Fibroblast of lung (primary cell): ENCODE data around the gene CSRNP3. TPM values are rescaled to one million over a fixed set of nuclear protein-coding genes. Genes with fewer than 3 reads are reported as not detected.

Source experiments
- DNase-seq, 2 donors: peaks; one replicate each; pipeline versions ENCODE4 v3.0.0 to v3.0.0-alpha.2; 2010; ENCODE audit warnings: low read depth in 2 of 2
- H2AFZ ChIP-seq: 2 replicates; pipeline ENCODE4 v1.5.1; 2012; ENCODE audit warnings: low read length, control low read depth, inconsistent platforms
- H3K27ac ChIP-seq: 2 replicates; pipeline ENCODE4 v1.5.1; 2011; ENCODE audit warnings: low read length, control low read depth; ENCODE audit not compliant: insufficient read depth
- H3K27me3 ChIP-seq: 2 replicates; pipeline ENCODE4 v1.5.1; 2011; ENCODE audit warnings: mild to moderate bottlenecking, low read length; ENCODE audit not compliant: control insufficient read depth, insufficient read depth
- H3K36me3 ChIP-seq: 2 replicates; pipeline ENCODE4 v1.5.1; 2011; ENCODE audit warnings: low read length; ENCODE audit not compliant: control insufficient read depth, insufficient read depth
- H3K4me1 ChIP-seq: 2 replicates; pipeline ENCODE4 v1.5.1; 2011; ENCODE audit warnings: low read length; ENCODE audit not compliant: control insufficient read depth, insufficient read depth; ENCODE audit errors: extremely low read depth
- H3K4me2 ChIP-seq: 2 replicates; pipeline ENCODE4 v1.5.1; 2011; ENCODE audit warnings: low read length, control low read depth; ENCODE audit not compliant: insufficient read depth; ENCODE audit errors: extremely low read depth
- H3K4me3 ChIP-seq, 4 experiments: fragments of 200-600 bp in 1 of 4; sonication (generic) in 1 of 4; replicated peaks in 1 of 4; 2 replicates each; pipeline ENCODE4 v1.5.1; 2011 to 2016; ENCODE audit warnings: low read length in 4 of 4, low read depth in 3 of 4, mild to moderate bottlenecking in 3 of 4, control low read depth in 2 of 4, inconsistent platforms in 1 of 4, mixed read lengths in 1 of 4; ENCODE audit not compliant: insufficient read depth in 1 of 4; ENCODE audit errors: control extremely low read depth in 1 of 4
- H3K79me2 ChIP-seq: 2 replicates; pipeline ENCODE4 v1.5.1; 2012; ENCODE audit warnings: mild to moderate bottlenecking, low read length, inconsistent platforms; ENCODE audit not compliant: control insufficient read depth, insufficient read depth
- H3K9ac ChIP-seq: 2 replicates; pipeline ENCODE4 v1.5.1; 2011; ENCODE audit warnings: mild to moderate bottlenecking, low read length, control low read depth; ENCODE audit not compliant: insufficient read depth
- H3K9me3 ChIP-seq: 2 replicates; pipeline ENCODE4 v1.5.1; 2012; ENCODE audit warnings: low read depth, low read length; ENCODE audit not compliant: control insufficient read depth, insufficient read depth
- H4K20me1 ChIP-seq: 2 replicates; pipeline ENCODE4 v1.5.1; 2011; ENCODE audit warnings: low read length; ENCODE audit not compliant: control insufficient read depth, insufficient read depth; ENCODE audit errors: extremely low read depth
- CTCF ChIP-seq, 2 donors: IDR thresholded peaks in 1 of 2; conservative IDR thresholded peaks in 1 of 2; 1 replicate in 1 of 2; 2 replicates in 1 of 2; pipeline ENCODE4 v1.5.1; 2011 to 2012; ENCODE audit warnings: low read length in 2 of 2, control low read depth in 1 of 2, inconsistent platforms in 1 of 2, low read depth in 1 of 2, mild to moderate bottlenecking in 1 of 2
- EZH2 ChIP-seq: IDR thresholded peaks from 2 replicates; pipeline ENCODE4 v1.5.1; 2012; ENCODE audit warnings: low read length, control low read depth, mild to moderate bottlenecking; ENCODE audit errors: missing control alignments
- polyA plus RNA-seq, 2 donors: library from polyadenylated mRNA; depleted of rRNA in 1 of 2; stranded (reverse) in 1 of 2; unstranded in 1 of 2; fragments of >200 nt; gene quantifications; 2 replicates each; pipeline ENCODE4 v1.2.1, GENCODE V29; 2011 to 2012; ENCODE audit warnings: missing spikeins in 1 of 2
- total RNA-seq: library from RNA; depleted of rRNA; stranded (reverse); fragments of >200 nt; gene quantifications from 2 replicates; pipeline ENCODE4 v1.2.1, GENCODE V29; 2014

CSRNP3 gene
- total and polyA plus RNA-seq, 2 donors (not counting 1 experiment from before 2014, with no cell fraction given), result 0.66 to 1.1 TPM

- no peak for TF ChIP-seq EZH2
- peak in 1 of 2 donors; percentile 68 for DNase-seq
- no peaks in the 10 kb centered on the region for H3K27me3 ChIP-seq
- no peaks in the 10 kb centered on the region for H4K20me1 ChIP-seq
- H3K36me3 ChIP-seq, result no peaks in the 10 kb centered on the region
- no peak overlapping the region for H3K4me3 ChIP-seq
- no peaks in the 10 kb centered on the region for H3K4me1 ChIP-seq
- H3K9me3 ChIP-seq, result no peaks in the 10 kb centered on the region
- no peak overlapping the region for H3K9ac ChIP-seq
- no peak overlapping the region for H3K4me2 ChIP-seq
- H3K27ac ChIP-seq, result no peak overlapping the region
- H3K79me2 ChIP-seq, result no peaks in the 10 kb centered on the region
- no peak overlapping the region for H2AFZ ChIP-seq
These were observed 36.0 kb downstream of the CSRNP3 start for GRCh38 chr2:165505514-165505913.

- H2AFZ ChIP-seq, result no peak overlapping the region
- H3K4me3 ChIP-seq, result no peak overlapping the region
- H3K9ac ChIP-seq, result no peak overlapping the region
- H4K20me1 ChIP-seq, result no peaks in the 10 kb centered on the region
- H3K9me3 ChIP-seq, result no peaks in the 10 kb centered on the region
- H3K36me3 ChIP-seq, result no peaks in the 10 kb centered on the region
- H3K4me2 ChIP-seq, result no peak overlapping the region
- no peaks in the 10 kb centered on the region for H3K4me1 ChIP-seq
- TF ChIP-seq CTCF (conservative IDR thresholded peaks at IDR 0.05 in 1 of 2, IDR thresholded peaks at IDR 0.05 in 1 of 2; ENCODE audit: low read depth in 1 of 2, low read length in 2 of 2) (no peak), EZH2 (no peak)
- H3K27ac ChIP-seq, result no peak overlapping the region
- H3K79me2 ChIP-seq, result no peaks in the 10 kb centered on the region
- no peaks in the 10 kb centered on the region for H3K27me3 ChIP-seq
- DNase-seq, result peak in 1 of 2 donors; percentile 7
These were observed 39.4 kb downstream of the CSRNP3 start for GRCh38 chr2:165508927-165509326.

- Histone ChIP-seq H3K4me2 (no peak overlapping the region), H3K9me3 (no peaks in the 10 kb centered on the region), H3K4me3 (no peak overlapping the region), H3K9ac (no peak overlapping the region), H3K27ac (no peak overlapping the region), H3K4me1 (no peaks in the 10 kb centered on the region), H3K36me3 (no peaks in the 10 kb centered on the region), H2AFZ (no peak overlapping the region), H3K79me2 (no peaks in the 10 kb centered on the region), H3K27me3 (no peaks in the 10 kb centered on the region), H4K20me1 (no peaks in the 10 kb centered on the region)
- TF ChIP-seq EZH2, result no peak
- no peak for TF ChIP-seq CTCF (conservative IDR thresholded peaks at IDR 0.05 in 1 of 2, IDR thresholded peaks at IDR 0.05 in 1 of 2; ENCODE audit: low read depth in 1 of 2, low read length in 2 of 2)
- DNase-seq, result no peak
These were observed 44.0 kb downstream of the CSRNP3 start for GRCh38 chr2:165513479-165513878.
